GM21786 (cell line): ENCODE measurements around the gene ENTPD8.
A peak's percentile ranks its signal among the peaks of the same experiment; 100 is the strongest.
"Not testable (repeated sequence)": the region's sequence is repeated elsewhere in the genome, so short reads cannot be mapped to it uniquely, and the experiment has no call there.

Experiments
- ATAC-seq: cut with Tn5 transposase; IDR thresholded peaks from one replicate; pipeline ENCODE4 v1.9.1; 2021; ENCODE audit not compliant: unreplicated experiment

ENTPD8 gene

DNA sequence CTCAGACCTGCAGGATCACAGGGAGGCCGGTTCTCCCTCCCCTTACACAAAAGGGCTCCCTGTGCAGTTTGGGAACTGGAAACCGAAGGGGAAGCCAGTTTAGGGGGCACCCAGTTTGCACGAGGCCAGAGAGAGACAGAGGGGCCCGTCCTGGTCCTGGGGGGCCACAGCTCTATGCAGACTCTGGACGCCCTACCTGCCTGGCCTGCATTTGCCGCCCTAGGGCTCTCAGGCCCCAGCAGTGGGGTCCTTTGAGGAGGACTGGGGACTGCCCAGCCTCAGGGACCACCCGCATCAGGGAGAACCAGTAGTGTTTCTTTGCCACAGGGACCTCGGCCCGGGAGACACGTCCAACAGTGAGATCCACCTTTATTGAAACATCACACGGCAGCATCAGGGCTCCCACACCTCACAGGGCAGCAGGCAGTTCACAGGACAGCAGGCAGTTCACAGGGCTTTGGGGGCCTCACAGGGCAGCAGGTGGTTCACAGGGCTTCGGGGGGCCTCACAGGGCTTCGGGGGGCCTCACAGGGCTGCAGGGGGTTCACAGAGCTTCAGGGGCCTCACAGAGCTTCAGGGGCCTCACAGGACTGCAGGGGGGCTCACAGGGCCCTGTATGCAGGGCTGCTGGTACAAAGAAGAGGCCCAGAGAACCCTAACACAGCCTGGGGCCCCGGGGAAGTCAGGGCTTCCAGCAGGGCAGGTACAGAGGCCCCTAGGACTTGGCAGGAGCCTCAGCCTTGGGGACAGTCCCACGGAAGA, 18.6 kb upstream of the ENTPD8 start:
- ATAC-seq = no peak

DNA sequence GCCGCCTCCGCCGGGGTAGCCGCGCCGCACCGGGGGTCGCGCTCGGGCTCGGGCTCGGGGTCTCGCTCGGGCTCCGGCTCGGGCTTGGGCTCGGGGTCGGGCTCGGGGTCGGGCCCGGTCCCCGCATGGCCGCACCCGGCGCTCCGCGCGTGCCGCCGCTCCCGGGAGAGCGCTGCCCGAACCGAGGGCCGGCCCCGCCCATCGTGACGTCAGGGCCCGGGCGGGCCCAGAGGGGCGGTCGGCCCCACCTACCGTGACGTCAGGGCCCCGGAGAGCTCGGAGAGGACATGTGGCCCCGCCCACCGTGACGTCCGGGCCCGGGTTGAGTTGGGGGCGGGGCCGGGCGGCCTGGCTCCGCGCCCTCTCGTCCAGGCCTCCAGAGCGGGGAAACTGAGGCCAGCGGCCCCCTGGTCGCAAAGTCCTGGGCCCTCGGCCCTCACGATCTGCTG, 18.0 kb upstream of the ENTPD8 start, which contains the start of gene NSMF:
Gene NSMF (minus strand): TSS at position 183 of the 449 bp plus-strand sequence. CDS start 232 bp downstream, outside the sequence.
- ATAC-seq = peak; percentile 52

DNA sequence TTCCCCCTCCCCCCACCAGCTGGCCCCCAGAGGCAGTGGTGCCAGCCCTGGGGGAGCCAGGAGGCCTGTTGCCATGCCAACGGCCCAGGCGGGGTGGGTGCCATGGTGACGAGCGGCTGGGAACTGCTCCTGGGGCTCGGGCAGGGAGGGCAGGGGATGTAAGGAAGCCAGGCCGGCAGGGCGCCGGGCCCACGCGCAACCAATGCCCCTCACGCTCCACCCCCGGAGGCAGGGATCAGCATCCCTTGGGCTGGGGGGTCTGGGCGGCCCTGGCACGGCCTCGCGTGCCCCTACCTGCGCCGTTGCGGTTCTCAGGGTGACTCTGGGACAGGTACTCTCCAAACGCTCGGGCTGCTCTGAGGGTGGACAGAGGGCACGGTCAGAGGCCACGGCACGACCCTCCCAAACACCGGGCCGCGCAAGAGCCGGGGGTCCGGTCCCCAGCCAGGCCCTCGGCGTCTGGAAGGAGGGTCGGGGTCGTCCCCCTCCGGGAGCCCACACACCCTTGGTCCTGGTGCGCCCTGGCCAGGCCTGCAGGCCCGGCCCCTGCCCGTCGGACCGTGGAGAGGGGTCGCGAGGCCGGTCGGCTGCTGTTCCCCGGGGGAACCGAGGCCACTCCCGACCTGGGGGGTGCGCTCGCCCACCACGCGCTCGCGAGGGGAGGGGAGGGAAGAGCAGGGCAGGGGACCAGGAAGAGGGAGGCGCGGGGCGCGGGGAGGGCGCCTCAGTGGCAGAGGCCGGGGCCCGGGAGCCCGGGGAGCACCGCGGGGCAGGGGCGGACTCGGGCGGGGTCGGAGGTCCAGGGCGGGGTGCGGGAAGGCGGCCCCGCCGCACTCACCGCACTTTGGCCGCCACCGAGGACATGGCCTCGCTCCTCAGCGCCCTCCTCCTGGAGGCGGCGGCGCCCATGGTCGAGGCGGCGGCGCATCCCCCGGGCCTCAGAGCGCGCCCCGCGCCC, 17.3 kb upstream of the ENTPD8 start:
- no peak for ATAC-seq

DNA sequence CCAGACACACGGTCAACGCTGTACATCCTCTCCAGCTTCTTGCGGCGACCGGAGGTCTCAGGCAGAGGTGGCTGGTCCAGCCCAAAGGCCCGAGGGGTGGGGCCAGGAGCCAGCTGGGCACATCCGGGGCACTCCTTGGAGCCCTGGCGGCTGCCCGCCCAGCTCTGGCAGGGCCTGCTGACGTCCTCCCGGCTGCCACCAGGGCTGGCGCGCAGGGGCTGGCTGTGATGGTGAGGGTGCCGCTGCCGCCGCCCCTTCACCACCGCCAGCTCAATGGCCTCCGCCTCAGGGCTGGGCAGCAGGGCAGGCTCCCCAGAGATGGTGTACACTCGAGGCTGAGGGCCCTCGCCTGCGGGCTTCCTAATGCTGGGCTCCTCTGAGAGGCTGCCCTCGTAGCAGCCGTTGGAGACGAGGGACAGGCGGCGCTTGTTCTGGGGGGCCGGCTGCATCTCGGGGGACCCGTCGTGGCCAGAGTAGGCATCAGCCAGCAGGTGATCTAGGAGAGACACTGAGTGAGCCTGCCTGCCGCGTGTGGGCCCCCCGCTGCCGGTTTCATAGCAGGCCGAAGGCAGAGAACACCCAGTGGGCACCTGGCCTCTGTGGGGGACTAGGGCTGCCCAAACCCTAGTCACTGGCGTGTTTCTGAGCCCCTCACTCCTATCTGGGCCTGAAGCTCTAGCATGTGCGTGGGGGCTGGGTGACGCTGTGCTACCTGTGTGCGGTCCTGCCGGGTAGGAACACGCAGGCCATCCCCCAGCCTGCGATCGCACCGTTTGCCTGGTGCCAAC, 16.4 kb upstream of the ENTPD8 start:
- ATAC-seq = no peak

DNA sequence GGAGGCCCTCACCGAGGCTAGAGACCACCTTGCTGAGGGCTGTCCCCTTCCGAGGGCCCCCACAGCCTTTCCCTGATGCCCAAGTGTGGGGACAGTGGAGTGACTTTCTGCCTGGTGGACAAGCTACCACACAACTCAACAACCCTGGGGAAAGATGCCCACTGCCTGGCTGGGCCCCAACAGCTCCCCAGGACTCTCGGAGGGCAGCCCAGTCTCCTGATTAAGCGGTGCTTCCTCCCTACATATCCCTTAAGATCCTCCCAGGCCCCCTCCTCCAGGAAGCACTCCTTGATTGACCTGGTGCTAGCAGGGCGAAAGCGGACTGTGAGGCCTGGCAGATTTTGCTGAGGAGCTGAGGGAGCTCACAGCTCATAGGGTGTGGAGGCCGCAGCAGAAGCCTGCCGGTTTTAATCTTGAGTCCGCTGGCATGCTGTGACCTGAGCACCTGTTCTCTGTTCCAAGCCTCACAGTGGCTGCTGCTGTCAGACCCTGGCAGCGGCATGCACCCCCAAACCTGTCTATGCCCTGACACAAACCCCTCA, 15.8 kb upstream of the ENTPD8 start:
- no peak for ATAC-seq

DNA sequence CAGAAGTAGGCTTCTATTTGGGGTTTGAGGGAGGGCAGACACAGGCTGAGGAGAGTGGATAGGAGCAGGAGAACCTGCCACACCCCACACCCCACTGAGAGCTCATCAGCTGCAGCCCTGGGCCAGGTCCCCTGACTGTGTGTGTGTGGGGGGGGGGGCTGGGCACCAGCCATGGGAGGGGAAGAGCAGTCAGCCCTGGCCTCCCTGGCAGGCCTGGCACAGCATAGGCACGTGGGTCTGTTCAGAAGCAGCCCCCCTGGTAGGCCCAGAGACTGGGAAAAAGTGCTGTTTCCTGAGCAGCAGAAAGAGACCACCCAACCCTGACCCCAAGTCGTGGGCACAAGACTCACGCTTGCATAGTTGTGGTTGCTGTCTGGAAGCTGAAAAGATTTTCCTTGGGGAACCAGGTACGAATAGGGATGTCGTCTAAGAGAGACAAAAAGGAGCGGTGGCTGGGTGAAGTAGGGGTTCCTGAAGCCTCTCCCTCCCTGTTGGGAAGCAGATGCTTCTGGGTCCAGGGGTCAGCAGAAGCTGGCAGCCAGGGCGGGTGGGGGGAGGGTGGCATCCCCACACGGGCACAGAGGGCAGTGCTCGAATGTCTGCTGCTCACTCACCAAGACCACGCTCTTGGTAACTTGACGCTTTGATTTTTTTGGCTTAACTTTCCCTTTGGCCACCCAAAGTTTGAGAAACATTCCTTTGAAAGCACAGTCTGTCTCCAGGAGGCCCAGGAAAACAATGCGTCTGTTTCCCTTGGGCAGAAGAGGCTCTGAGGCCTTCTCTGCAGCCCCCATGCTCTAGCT, 15.1 kb upstream of the ENTPD8 start:
- ATAC-seq = no peak

DNA sequence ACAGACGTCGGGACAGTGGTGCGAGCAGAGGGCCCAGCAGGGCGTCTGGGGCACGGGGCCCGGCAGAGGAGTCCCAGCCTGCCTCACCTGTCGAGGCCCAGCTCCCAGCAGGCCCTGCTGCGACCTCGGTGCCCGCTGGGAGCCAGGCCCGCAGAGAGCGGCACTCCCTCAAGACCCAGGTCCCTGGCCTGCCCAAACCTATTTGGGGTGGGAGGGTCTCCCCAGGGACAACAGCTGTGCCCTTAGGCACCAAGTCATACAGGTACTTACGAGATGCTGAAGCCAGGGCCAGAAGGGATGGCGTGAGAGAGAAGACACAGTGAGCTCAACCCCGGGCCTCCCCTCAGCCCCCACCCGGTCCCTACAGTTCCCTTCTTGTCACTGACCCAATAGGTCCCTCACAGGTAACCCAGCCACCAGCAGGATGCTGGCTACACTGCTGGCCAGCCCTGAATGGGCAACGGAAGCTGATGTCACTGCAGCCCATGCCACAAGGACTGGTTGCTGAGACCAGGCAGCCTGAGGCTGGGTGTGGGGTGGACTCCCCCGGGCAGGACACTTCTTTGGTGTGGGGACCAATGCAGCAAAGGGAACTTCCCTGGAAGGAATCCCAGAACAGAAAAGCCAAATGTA, 14.3 kb upstream of the ENTPD8 start:
- ATAC-seq = no peak

DNA sequence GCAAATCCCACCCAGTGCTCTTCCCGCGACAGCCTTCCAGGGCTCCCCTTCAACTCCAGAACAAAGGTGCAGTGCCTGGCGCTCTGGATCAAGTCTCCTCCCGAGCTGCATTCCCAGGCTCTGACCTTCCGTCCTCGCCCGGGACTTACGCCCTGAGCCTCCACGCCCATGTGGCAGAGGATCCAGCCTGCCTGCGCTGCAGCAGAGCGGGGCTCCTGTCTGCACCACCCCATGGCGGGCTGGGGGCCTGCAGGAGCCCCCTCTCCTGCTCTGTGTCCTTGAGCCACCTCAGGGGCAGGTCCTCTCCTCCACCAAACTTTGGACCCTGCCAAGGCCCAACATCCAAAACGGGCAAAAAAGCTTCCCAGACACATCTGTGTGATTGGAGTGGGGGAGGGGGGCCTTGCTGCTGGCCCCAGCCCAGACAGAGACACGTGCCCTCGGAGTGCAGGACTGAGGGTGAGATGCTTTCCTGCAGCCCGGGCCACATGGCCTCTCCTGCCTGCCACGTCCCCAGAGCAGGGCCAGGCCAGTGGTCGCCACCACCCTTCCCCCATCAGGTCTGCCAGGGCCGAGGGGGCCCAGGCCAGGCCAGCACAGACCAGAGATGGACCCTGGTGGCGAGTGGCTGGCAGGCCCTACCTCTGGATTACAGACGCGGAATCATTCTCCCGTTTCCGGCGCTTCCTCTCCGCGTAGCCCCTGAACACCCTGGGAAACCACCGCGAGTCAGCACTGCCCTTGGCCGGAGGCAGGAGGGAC, 13.6 kb upstream of the ENTPD8 start:
- ATAC-seq = no peak

DNA sequence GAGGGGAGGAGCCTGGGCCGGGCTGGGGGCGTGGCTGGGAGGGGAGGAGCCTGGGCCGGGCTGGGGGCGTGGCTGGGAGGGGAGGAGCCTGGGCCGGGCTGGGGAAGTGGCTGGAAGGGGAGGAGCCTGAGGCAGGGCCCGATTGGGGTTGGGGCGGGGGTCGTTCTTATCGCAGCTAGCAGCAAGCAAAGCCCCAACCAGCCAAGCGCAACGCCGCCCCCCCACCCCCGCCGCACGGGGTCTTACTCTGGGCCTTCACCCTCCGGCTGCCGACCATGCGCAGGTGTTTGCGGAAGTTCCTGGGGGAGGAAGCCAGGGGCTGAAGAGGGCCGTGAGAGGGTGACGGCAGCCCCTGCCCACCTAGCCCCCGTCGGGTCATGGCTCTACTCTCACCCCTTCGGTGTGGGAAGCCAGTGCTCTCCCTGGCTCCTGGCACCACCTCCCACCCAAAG, 13.0 kb upstream of the ENTPD8 start:
- ATAC-seq = no peak

DNA sequence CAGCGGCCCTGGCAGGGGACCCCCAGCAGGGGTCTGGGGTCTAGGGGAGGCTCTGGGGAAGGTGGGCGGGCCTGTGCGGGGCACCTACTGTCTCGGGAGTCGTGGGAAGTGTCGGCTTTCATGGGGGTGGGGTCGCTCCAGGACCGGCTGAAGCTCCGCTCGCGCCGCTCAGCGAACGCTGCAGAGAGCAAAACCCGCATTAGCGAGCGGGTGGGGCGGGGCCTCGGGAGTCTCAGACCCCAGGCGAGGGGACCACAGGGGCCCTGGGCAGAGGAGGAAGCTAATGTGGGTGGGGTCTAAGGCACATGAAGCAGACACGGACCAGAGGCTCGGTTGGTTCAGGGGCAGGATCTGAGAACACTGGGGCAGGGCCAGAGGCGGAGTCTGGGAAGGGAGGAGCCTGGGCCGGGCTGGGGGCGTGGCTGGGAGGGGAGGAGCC, 12.5 kb upstream of the ENTPD8 start:
- no peak for ATAC-seq

DNA sequence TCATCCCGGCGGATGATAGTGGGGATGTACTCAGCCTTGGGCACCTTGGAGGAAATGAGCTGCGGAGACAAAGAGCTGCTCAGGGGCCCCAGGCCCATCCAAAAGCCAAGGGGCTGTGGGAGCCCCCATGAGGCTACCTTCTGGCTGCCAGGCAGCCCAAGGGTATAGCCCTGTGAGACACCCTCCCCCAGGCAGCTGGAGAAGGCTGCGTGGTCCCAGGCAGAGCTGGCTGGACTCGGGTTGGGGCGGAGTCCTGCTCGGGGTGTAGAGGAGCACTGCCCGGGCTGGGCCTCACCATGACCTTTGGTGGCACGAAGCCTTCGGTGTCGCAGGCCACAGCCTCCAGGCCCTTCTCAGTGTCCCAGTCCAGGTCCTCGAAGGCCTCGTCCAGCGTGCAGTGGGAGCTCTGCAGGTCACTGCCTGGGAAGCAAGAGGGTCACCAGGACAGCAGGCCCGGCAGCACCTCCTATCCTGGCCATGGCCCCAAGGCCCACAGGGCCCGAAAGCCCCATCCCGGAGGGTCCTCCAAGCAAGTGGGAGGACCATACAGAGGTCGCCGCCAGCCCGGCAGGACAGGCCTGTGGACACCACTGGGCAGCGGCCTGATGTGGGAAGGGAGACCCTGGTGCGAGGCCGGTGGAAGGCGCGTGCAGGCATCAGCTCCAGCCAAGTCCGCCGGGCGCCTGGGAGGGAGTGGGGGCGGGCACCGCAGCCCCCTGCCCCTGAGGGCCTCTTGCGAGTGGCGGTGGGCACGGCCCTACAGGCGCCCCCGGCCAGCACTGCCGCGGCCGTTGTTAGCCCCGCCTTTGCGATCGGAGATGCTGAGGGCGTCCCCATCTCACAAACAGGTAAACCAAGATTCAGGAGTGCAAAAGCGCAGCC, 11.8 kb upstream of the ENTPD8 start:
- ATAC-seq = no peak

DNA sequence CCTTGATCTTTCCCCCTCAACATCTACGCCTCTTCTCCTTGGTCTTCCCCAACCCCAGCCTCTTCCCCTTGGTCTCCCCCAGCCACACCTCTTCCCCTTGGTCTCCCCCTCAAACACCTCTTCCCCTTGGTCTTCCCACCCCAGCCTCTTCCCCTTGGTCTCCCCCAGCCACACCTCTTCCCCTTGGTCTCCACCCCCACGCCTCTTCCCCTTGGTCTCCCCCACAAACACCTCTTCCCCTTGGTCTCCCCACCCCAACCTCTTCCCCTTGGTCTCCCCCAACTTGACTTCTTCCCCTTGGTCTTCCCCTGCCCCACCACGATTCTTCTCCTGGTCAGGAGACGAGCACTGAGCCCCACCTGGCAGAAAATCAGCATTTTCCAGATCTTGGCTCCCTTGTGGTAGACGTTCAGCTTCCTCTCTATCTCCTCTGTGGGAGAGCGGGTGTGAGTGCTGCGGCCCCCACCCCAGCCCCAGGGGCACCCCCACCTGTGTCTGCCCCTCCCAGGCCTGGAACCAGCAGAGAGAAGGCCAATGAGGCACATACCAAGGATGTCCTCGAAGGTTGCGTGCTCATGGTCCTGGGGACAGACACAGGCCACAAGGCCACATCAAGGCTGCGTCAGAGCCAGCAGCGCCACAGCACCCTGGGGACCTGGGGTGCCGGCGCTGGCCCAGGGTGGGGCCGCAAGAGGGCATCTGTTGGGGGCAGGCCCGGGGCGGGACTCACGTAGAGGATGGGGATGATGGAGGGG, 11.0 kb upstream of the ENTPD8 start:
- no peak for ATAC-seq

DNA sequence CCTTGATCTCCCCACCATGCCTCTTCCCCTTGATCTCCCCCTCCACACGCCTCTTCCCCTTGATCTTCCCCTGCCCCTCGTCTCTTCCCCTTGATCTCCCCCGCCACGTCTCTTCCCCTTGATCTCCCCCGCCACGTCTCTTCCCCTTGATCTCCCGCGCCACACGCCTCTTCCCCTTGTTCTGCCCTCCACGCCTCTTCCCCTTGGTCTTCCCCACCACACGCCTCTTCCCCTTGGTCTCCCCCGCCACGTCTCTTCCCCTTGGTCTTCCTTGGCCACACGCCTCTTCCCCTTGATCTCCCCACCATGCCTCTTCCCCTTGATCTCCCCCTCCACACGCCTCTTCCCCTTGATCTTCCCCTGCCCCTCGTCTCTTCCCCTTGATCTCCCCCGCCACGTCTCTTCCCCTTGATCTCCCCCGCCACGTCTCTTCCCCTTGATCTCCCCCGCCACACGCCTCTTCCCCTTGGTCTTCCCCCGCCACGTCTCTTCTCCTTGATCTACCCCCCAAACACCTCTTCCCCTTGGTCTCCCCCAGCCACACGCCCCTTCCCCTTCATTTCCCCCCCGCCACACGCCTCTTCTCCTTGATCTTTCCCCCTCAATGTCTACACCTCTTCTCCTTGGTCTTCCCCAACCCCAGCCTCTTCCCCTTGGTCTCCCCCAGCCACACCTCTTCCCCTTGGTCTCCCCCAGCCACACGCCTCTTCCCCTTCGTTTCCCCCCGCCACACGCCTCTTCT, 10.3 kb upstream of the ENTPD8 start:
- not testable (repeated sequence) for ATAC-seq

DNA sequence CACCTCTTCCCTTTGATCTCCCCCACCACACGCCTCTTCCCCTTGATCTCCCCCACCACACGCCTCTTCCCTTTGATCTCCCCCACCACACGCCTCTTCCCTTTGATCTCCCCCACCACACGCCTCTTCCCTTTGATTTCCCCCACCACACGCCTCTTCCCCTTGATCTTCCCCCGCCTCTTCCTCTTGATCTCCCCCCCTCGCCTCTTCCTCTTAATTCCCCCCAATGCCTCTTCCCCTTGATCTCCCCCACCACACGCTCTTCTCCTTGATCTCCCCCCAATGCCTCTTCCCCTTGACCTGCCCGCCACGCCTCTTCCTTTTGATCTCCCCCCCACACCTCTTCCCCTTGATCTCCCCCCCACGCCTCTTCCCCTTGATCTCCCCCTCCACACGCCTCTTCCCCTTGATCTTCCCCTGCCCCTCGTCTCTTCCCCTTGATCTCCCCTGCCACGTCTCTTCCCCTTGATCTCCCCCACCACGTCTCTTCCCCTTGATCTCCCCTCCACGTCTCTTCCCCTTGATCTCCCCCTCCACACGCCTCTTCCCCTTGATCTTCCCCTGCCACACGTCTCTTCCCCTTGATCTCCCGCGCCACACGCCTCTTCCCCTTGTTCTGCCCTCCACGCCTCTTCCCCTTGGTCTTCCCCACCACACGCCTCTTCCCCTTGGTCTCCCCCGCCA, 9.5 kb upstream of the ENTPD8 start:
- not testable (repeated sequence) for ATAC-seq

DNA sequence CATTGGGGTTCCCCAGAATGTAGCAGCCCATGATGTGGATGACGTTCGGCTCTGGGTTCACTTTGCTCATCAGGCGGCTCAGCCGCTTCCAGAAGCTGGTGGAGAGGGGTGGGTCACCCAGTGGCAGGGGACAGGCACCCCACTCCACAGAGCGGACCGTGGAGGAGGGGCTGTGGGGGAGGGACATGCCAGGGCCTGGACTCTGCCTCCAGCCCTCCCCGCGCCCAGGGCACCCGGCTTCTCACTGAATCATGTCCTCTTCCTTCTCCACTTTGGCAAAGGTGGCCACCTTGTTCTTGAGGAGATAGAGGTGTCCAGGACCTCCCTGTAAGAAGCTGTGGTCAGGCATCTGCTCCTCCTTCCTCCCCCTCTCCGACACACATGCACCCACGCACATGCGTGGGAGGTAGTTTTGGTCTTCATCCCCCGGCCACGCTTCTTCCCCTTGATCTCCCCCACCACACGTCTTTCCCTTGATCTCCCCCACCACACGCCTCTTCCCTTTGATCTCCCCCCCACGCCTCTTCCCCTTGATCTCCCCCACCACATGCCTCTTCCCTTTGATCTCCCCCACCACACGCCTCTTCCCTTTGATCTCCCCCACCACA, 8.9 kb upstream of the ENTPD8 start:
- no peak for ATAC-seq
